ENCODE results near the gene SEC14L5. TPM values are rescaled to one million over a fixed set of nuclear protein-coding genes. Genes with fewer than 3 reads are reported as not detected.

SEC14L5 gene
- total RNA-seq, 1 experiment from 2014 or later, result 2.3 TPM

DNA sequence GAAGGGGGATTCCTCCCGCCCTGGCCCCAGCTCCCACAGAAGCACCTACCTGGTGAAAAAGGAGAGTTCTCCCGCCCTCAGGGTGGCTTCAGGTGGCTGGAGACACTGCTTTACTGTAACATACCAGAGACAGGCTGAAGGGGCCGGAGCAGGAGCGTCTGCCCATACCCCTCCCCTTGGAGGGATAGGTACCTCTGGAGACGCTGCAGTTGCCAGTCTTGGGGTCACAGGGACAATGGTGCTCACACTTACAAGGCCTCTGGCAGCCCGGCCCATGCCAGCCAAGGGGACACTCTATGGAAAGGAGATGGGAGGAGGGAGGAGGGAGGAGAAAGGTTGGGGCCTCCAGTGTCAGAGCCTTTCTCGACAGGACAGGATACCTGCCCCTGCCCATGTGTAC lies 69.0 kb downstream of the SEC14L5 start:
- no peak overlapping the region for H3K27ac Mint-ChIP-seq
- ATAC-seq (no peak), DNase-seq (ENCODE audit: low spot score) (no peak)
- TF ChIP-seq ZNF263 (CRISPR knock-in tag; IDR thresholded peaks at IDR 0.05; ENCODE audit: low read depth) (no peak), NR1H2 (CRISPR knock-in tag; IDR thresholded peaks at IDR 0.05) (no peak), PRRX2 (CRISPR knock-in tag; IDR thresholded peaks at IDR 0.05) (no peak), NFE2L1 (CRISPR knock-in tag; IDR thresholded peaks at IDR 0.05) (no peak), SMAD4 (CRISPR knock-in tag; IDR thresholded peaks at IDR 0.05) (no peak), TCF7 (CRISPR knock-in tag; IDR thresholded peaks at IDR 0.05; ENCODE audit: low read depth) (no peak), KAT7 (CRISPR knock-in tag; IDR thresholded peaks at IDR 0.05; ENCODE audit: borderline replicate concordance) (no peak), RORB (CRISPR knock-in tag; IDR thresholded peaks at IDR 0.05) (no peak), TP53 (CRISPR knock-in tag; IDR thresholded peaks at IDR 0.05) (no peak)
- TF ChIP-seq, protein P1, sequence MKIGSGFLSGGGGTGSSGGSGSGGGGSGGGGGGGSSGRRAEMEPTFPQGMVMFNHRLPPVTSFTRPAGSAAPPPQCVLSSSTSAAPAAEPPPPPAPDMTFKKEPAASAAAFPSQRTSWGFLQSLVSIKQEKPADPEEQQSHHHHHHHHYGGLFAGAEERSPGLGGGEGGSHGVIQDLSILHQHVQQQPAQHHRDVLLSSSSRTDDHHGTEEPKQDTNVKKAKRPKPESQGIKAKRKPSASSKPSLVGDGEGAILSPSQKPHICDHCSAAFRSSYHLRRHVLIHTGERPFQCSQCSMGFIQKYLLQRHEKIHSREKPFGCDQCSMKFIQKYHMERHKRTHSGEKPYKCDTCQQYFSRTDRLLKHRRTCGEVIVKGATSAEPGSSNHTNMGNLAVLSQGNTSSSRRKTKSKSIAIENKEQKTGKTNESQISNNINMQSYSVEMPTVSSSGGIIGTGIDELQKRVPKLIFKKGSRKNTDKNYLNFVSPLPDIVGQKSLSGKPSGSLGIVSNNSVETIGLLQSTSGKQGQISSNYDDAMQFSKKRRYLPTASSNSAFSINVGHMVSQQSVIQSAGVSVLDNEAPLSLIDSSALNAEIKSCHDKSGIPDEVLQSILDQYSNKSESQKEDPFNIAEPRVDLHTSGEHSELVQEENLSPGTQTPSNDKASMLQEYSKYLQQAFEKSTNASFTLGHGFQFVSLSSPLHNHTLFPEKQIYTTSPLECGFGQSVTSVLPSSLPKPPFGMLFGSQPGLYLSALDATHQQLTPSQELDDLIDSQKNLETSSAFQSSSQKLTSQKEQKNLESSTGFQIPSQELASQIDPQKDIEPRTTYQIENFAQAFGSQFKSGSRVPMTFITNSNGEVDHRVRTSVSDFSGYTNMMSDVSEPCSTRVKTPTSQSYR (CRISPR knock-in tag; IDR thresholded peaks at IDR 0.05), result no peak
- TF ChIP-seq, protein P2, sequence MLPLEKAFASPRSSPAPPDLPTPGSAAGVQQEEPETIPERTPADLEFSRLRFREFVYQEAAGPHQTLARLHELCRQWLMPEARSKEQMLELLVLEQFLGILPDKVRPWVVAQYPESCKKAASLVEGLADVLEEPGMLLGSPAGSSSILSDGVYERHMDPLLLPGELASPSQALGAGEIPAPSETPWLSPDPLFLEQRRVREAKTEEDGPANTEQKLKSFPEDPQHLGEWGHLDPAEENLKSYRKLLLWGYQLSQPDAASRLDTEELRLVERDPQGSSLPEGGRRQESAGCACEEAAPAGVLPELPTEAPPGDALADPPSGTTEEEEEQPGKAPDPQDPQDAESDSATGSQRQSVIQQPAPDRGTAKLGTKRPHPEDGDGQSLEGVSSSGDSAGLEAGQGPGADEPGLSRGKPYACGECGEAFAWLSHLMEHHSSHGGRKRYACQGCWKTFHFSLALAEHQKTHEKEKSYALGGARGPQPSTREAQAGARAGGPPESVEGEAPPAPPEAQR (CRISPR knock-in tag; IDR thresholded peaks at IDR 0.05), result no peak
- no peak overlapping the region for H3K4me3 Mint-ChIP-seq
- CTCF ChIA-PET, result interaction anchor here (1.0 to 3.4 kb wide), 2 partner anchors 9 to 31 kb away, joined by 3 to 52 read pairs; partner anchors contain the start of gene NAGPA
- no peaks in the 10 kb centered on the region for H3K27me3 Mint-ChIP-seq (ENCODE audit: low read depth)
- no peaks in the 10 kb centered on the region for H3K36me3 Mint-ChIP-seq
- no peaks in the 10 kb centered on the region for H3K4me1 Mint-ChIP-seq
- no peaks in the 10 kb centered on the region for H3K9me3 Mint-ChIP-seq
- POLR2A ChIA-PET, result no interaction called here

DNA sequence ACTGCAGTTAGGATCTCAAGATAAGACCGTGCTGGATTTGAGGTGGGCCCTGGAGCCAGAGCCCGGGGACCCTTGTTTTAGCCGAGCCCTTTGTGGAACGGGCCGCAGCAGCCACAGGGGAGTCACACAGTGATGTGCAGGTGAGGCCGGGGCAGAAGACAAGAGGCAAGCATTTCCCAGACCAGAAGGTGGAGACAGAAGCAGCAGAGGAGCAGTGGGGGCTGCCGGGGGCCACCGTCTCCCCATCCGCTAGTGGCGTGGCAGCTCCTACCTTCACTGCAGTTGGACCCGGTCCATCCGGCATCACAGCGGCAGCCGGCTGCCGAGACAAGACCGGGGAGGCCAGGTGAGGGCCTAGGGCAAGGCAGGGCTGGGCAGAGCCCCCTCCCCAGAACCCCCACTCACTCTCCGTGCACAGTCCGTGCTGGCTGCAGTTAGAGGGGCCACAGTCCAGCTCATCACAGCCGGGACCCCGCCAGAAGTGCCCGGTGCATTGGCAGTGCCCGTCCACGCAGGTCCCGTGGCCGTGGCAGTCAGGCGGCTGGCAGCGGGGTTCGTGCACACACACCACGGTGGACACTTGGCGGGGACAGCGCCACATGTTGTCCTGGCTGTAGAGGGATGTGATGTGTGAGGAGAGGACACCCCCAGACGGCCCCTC lies 69.6 kb downstream of the SEC14L5 start:
- no peaks in the 10 kb centered on the region for H3K27me3 Mint-ChIP-seq (ENCODE audit: low read depth)
- H3K36me3 Mint-ChIP-seq, result no peaks in the 10 kb centered on the region
- DNase-seq (ENCODE audit: low spot score) (no peak), ATAC-seq (no peak)
- ChIA-PET CTCF (interaction anchor here (1.0 kb wide), 1 partner anchor 31 kb away, joined by 3 read pairs; no protein-coding TSS in a partner anchor), POLR2A (no interaction called here)
- no peak overlapping the region for H3K4me3 Mint-ChIP-seq
- no peaks in the 10 kb centered on the region for H3K9me3 Mint-ChIP-seq
- TF ChIP-seq ZNF232 (CRISPR knock-in tag; IDR thresholded peaks at IDR 0.05), result no peak
- no peak for TF ChIP-seq ZNF317 (CRISPR knock-in tag; IDR thresholded peaks at IDR 0.05; ENCODE audit: borderline replicate concordance, low read depth)
- no peak for TF ChIP-seq NFYB (CRISPR knock-in tag; conservative IDR thresholded peaks at IDR 0.05; ENCODE audit: low read depth)
- TF ChIP-seq, protein P3, sequence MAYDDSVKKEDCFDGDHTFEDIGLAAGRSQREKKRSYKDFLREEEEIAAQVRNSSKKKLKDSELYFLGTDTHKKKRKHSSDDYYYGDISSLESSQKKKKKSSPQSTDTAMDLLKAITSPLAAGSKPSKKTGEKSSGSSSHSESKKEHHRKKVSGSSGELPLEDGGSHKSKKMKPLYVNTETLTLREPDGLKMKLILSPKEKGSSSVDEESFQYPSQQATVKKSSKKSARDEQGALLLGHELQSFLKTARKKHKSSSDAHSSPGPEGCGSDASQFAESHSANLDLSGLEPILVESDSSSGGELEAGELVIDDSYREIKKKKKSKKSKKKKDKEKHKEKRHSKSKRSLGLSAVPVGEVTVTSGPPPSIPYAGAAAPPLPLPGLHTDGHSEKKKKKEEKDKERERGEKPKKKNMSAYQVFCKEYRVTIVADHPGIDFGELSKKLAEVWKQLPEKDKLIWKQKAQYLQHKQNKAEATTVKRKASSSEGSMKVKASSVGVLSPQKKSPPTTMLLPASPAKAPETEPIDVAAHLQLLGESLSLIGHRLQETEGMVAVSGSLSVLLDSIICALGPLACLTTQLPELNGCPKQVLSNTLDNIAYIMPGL (CRISPR knock-in tag; IDR thresholded peaks at IDR 0.05), result no peak
- no peak for TF ChIP-seq ZNF138 (CRISPR knock-in tag; conservative IDR thresholded peaks at IDR 0.05)
- TF ChIP-seq, protein P4, sequence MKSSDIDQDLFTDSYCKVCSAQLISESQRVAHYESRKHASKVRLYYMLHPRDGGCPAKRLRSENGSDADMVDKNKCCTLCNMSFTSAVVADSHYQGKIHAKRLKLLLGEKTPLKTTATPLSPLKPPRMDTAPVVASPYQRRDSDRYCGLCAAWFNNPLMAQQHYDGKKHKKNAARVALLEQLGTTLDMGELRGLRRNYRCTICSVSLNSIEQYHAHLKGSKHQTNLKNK (CRISPR knock-in tag; IDR thresholded peaks at IDR 0.05), result no peak
- TF ChIP-seq ZNF121 (CRISPR knock-in tag; IDR thresholded peaks at IDR 0.05), result no peak
- TF ChIP-seq MXD4 (CRISPR knock-in tag; IDR thresholded peaks at IDR 0.05; ENCODE audit: borderline replicate concordance), result no peak
- TF ChIP-seq, protein P5, sequence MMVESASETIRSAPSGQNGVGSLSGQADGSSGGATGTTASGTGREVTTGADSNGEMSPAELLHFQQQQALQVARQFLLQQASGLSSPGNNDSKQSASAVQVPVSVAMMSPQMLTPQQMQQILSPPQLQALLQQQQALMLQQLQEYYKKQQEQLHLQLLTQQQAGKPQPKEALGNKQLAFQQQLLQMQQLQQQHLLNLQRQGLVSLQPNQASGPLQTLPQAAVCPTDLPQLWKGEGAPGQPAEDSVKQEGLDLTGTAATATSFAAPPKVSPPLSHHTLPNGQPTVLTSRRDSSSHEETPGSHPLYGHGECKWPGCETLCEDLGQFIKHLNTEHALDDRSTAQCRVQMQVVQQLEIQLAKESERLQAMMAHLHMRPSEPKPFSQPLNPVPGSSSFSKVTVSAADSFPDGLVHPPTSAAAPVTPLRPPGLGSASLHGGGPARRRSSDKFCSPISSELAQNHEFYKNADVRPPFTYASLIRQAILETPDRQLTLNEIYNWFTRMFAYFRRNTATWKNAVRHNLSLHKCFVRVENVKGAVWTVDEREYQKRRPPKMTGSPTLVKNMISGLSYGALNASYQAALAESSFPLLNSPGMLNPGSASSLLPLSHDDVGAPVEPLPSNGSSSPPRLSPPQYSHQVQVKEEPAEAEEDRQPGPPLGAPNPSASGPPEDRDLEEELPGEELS (CRISPR knock-in tag; IDR thresholded peaks at IDR 0.05), result no peak
- TF ChIP-seq CBFB (CRISPR knock-in tag; IDR thresholded peaks at IDR 0.05; ENCODE audit: low read depth), result no peak
- TF ChIP-seq, protein P6, sequence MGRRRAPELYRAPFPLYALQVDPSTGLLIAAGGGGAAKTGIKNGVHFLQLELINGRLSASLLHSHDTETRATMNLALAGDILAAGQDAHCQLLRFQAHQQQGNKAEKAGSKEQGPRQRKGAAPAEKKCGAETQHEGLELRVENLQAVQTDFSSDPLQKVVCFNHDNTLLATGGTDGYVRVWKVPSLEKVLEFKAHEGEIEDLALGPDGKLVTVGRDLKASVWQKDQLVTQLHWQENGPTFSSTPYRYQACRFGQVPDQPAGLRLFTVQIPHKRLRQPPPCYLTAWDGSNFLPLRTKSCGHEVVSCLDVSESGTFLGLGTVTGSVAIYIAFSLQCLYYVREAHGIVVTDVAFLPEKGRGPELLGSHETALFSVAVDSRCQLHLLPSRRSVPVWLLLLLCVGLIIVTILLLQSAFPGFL (CRISPR knock-in tag; IDR thresholded peaks at IDR 0.05; ENCODE audit: borderline replicate concordance), result no peak
- H3K4me1 Mint-ChIP-seq, result peaks cover under 1% of the 10 kb centered on the region; the same call in 1 of the 2 replicates
- H3K27ac Mint-ChIP-seq, result no peak overlapping the region
